H9 (cell line): Measurements from ENCODE around the gene SUPT7L. TPM values are rescaled to one million over a fixed set of nuclear protein-coding genes. Genes with fewer than 3 reads are reported as not detected.

Experiments
- DNase-seq: peaks from one replicate; pipeline ENCODE4 v3.0.0-alpha.2; 2017
- H2AFZ ChIP-seq: one replicate; pipeline ENCODE4 v1.6.1; 2013; ENCODE audit warnings: mild to moderate bottlenecking, low read length, control low read depth, moderate library complexity
- H2AK5ac ChIP-seq: 2 replicates; pipeline ENCODE4 v1.6.1; 2013; ENCODE audit warnings: low read length, control low read depth, mixed read lengths; ENCODE audit not compliant: insufficient read length
- H2BK120ac ChIP-seq: one replicate; pipeline ENCODE4 v1.6.1; 2013; ENCODE audit warnings: low read depth, mild to moderate bottlenecking, low read length, control low read depth, inconsistent platforms; ENCODE audit not compliant: poor library complexity, severe bottlenecking
- H2BK12ac ChIP-seq: 2 replicates; pipeline ENCODE4 v1.6.1; 2013; ENCODE audit warnings: low read length, control low read depth, mixed read lengths, low read depth; ENCODE audit not compliant: insufficient read length
- H2BK15ac ChIP-seq: 2 replicates; pipeline ENCODE4 v1.6.1; 2013; ENCODE audit warnings: low read depth, low read length, control low read depth
- H2BK20ac ChIP-seq: one replicate; pipeline ENCODE4 v1.6.1; 2013; ENCODE audit warnings: low read depth, mild to moderate bottlenecking, low read length, control low read depth, inconsistent platforms; ENCODE audit not compliant: poor library complexity, severe bottlenecking
- H2BK5ac ChIP-seq: 2 replicates; pipeline ENCODE4 v1.6.1; 2013; ENCODE audit warnings: low read length, control low read depth, mixed read lengths; ENCODE audit not compliant: insufficient read length
- H3K14ac ChIP-seq: 2 replicates; pipeline ENCODE4 v1.6.1; 2013; ENCODE audit warnings: low read length, control low read depth; ENCODE audit not compliant: insufficient read depth
- H3K18ac ChIP-seq: 2 replicates; pipeline ENCODE4 v1.6.1; 2013; ENCODE audit warnings: low read depth, mild to moderate bottlenecking, mixed read lengths, low read length, control low read depth; ENCODE audit not compliant: insufficient read length
- H3K23ac ChIP-seq: 2 replicates; pipeline ENCODE4 v1.6.1; 2013; ENCODE audit warnings: low read length, control low read depth, mixed read lengths, low read depth; ENCODE audit not compliant: insufficient read length
- H3K23me2 ChIP-seq: 2 replicates; pipeline ENCODE4 v1.6.1; 2013; ENCODE audit warnings: low read depth, mild to moderate bottlenecking, mixed read lengths, low read length, control low read depth; ENCODE audit not compliant: insufficient read length, poor library complexity, severe bottlenecking
- H3K27ac ChIP-seq: 2 replicates; pipeline ENCODE4 v1.5.1; 2013; ENCODE audit warnings: low read length, control low read depth, mixed read lengths, low read depth; ENCODE audit not compliant: insufficient read length
- H3K27me3 ChIP-seq: 2 replicates; pipeline ENCODE4 v1.6.1; 2013; ENCODE audit warnings: low read length, control low read depth, inconsistent platforms; ENCODE audit not compliant: insufficient read depth
- H3K4ac ChIP-seq: 2 replicates; pipeline ENCODE4 v1.6.1; 2013; ENCODE audit warnings: low read depth, mild to moderate bottlenecking, control low read depth, inconsistent platforms, low read length, moderate library complexity
- H3K4me1 ChIP-seq: 2 replicates; pipeline ENCODE4 v1.6.1; 2013; ENCODE audit warnings: low read length, control low read depth, inconsistent platforms; ENCODE audit not compliant: insufficient read depth
- H3K4me2 ChIP-seq: 2 replicates; pipeline ENCODE4 v1.6.1; 2013; ENCODE audit warnings: low read length, control low read depth, mixed read lengths; ENCODE audit not compliant: insufficient read length, insufficient read depth
- H3K56ac ChIP-seq: 2 replicates; pipeline ENCODE4 v1.6.1; 2013; ENCODE audit warnings: low read depth, mild to moderate bottlenecking, mixed read lengths, low read length, control low read depth; ENCODE audit not compliant: insufficient read length
- H3K79me1 ChIP-seq: 2 replicates; pipeline ENCODE4 v1.6.1; 2013; ENCODE audit warnings: low read depth, mild to moderate bottlenecking, moderate library complexity, low read length, control low read depth, inconsistent platforms; ENCODE audit not compliant: insufficient read depth, poor library complexity, severe bottlenecking
- H3K79me2 ChIP-seq: 2 replicates; pipeline ENCODE4 v1.6.1; 2013; ENCODE audit warnings: low read length, control low read depth, inconsistent platforms; ENCODE audit not compliant: insufficient read depth
- H3K9ac ChIP-seq: 2 replicates; pipeline ENCODE4 v1.6.1; 2013; ENCODE audit warnings: low read length, control low read depth, mixed read lengths; ENCODE audit not compliant: insufficient read length; ENCODE audit errors: extremely low read depth
- H3K9me3 ChIP-seq: one replicate; pipeline ENCODE4 v1.6.1; 2013; ENCODE audit warnings: low read depth, low read length, inconsistent platforms; ENCODE audit not compliant: control insufficient read depth
- H3T11ph ChIP-seq: one replicate; pipeline ENCODE4 v1.6.1; 2013; ENCODE audit warnings: mild to moderate bottlenecking, low read length, control low read depth, inconsistent platforms
- H4K20me1 ChIP-seq: one replicate; pipeline ENCODE4 v1.6.1; 2013; ENCODE audit not compliant: control insufficient read depth, insufficient read length, insufficient read depth
- H4K5ac ChIP-seq: 2 replicates; pipeline ENCODE4 v1.6.1; 2013; ENCODE audit warnings: low read depth, mild to moderate bottlenecking, mixed read lengths, low read length, control low read depth; ENCODE audit not compliant: insufficient read length
- H4K8ac ChIP-seq: replicated peaks from 2 replicates; pipeline ENCODE4 v1.6.1; 2013; ENCODE audit warnings: low read length, control low read depth, mixed read lengths, low read depth; ENCODE audit not compliant: insufficient read length
- H4K91ac ChIP-seq: 2 replicates; pipeline ENCODE4 v1.6.1; 2013; ENCODE audit warnings: low read depth, mild to moderate bottlenecking, moderate library complexity, mixed read lengths, low read length, control low read depth; ENCODE audit not compliant: insufficient read length
- H3K27ac Mint-ChIP-seq, 3 experiments: 2 replicates in 2 of 3; 3 replicates in 1 of 3; pipeline ENCODE4 v1.8.0; 2020 to 2021; ENCODE audit warnings: mixed read lengths in 3 of 3, mild to moderate bottlenecking in 1 of 3, moderate library complexity in 1 of 3
- H3K27me3 Mint-ChIP-seq: 2 replicates; pipeline ENCODE4 v1.8.0; 2021; ENCODE audit warnings: low read depth, mild to moderate bottlenecking, moderate library complexity, mixed read lengths
- H3K36me3 Mint-ChIP-seq, 3 experiments: 2 replicates in 2 of 3; 3 replicates in 1 of 3; pipeline ENCODE4 v1.8.0; 2020 to 2021; ENCODE audit warnings: low read depth in 3 of 3, mixed read lengths in 3 of 3; ENCODE audit not compliant: insufficient read depth in 1 of 3
- H3K4me1 Mint-ChIP-seq, 2 experiments: 2 replicates each; pipeline ENCODE4 v1.8.0; 2020; ENCODE audit warnings: mixed read lengths in 2 of 2
- H3K4me3 Mint-ChIP-seq, 2 experiments: 2 replicates in 1 of 2; 3 replicates in 1 of 2; pipeline ENCODE4 v1.8.0; 2020 to 2021; ENCODE audit warnings: mild to moderate bottlenecking in 2 of 2, mixed read lengths in 2 of 2, moderate library complexity in 1 of 2
- H3K9me3 Mint-ChIP-seq, 2 experiments: 2 replicates in 1 of 2; 3 replicates in 1 of 2; pipeline ENCODE4 v1.8.0; 2020; ENCODE audit warnings: mild to moderate bottlenecking in 2 of 2, mixed read lengths in 2 of 2, moderate library complexity in 1 of 2
- CTCF ChIP-seq: fragments of 200-600 bp; sonication (generic); conservative IDR thresholded peaks from 3 replicates; pipeline ENCODE4 v1.8.0; 2021; ENCODE audit warnings: antibody characterized with exemption, mild to moderate bottlenecking
- WGBS: extraction: QIAGEN DNeasy Blood & Tissue Kit; methylation state at CpG from one replicate; pipeline ENCODE4 v1.1.7; 2013; ENCODE audit warnings: missing lambda C conversion rate, low lambda C conversion rate, mixed read lengths; ENCODE audit not compliant: insufficient read length; ENCODE audit errors: extremely low coverage; 5-methylcytosine and 5-hydroxymethylcytosine counted together
- total RNA-seq: library from RNA; stranded (reverse); gene quantifications from 2 replicates; pipeline ENCODE4 v1.2.1, GENCODE V29; 2021

SUPT7L gene
- total RNA-seq, 1 experiment from 2014 or later = 30.4 TPM

DNA sequence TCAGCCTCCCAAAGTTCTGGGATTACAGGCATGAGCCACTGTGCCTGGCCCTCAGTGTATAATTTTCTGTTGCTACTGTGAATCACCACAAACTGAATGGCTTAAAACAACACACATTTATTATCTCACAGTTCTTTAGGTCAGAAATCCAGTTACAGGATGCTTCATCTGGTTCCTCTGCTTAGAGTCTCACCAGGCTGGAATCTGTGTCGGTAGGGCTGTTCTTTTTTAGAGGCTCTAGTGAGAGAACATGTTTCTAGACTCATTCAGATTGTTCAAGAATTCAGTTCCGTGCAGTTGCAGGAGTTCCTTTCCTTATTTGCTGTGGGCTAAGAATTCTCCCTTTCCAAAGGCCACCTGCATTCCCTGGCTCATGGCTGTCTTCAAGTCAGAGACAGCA, 56.8 kb downstream of the SUPT7L start:
- Histone ChIP-seq H2AFZ (no peak overlapping the region), H2BK12ac (no peak overlapping the region), H3K23ac (no peak overlapping the region), H3K27ac (no peak overlapping the region), H3T11ph (no peak overlapping the region), H3K4me2 (no peak overlapping the region), H4K91ac (no peak overlapping the region), H3K14ac (no peak overlapping the region), H3K79me1 (no peaks in the 10 kb centered on the region), H4K5ac (no peak overlapping the region), H3K4ac (no peak overlapping the region), H3K79me2 (no peaks in the 10 kb centered on the region), H3K9ac (no peak overlapping the region), H2BK120ac (no peak overlapping the region), H4K20me1 (no peaks in the 10 kb centered on the region), H3K4me1 (no peaks in the 10 kb centered on the region), H3K18ac (no peak overlapping the region), H4K8ac (no peak overlapping the region), H2AK5ac (no peak overlapping the region), H2BK5ac (no peak overlapping the region), H3K9me3 (no peaks in the 10 kb centered on the region), H2BK20ac (no peak overlapping the region), H3K23me2 (no peaks in the 10 kb centered on the region), H3K56ac (no peak overlapping the region), H2BK15ac (no peak overlapping the region), H3K27me3 (no peaks in the 10 kb centered on the region)
- TF ChIP-seq CTCF = no peak
- H3K27me3 Mint-ChIP-seq = no peaks in the 10 kb centered on the region
- peaks cover 30 to 67% (median 61%) of the 10 kb centered on the region in 3 experiments; a peak in 6 of 7 replicates for H3K36me3 Mint-ChIP-seq
- H3K27ac Mint-ChIP-seq = no peak overlapping the region; a peak in 1 of 7 replicates
- no peaks in the 10 kb centered on the region for H3K9me3 Mint-ChIP-seq
- no CpG with 5 or more reads among the region's 2 CpGs for WGBS
- DNase-seq = no peak
- H3K4me1 Mint-ChIP-seq = no peaks in the 10 kb centered on the region
- H3K4me3 Mint-ChIP-seq = no peak overlapping the region

Other genes starting within 250 kb of the SUPT7L start
- 140 TPM in 2 replicates for gene NRBP1, start 235.0 kb downstream of the SUPT7L start, total RNA-seq
- gene KRTCAP3, start 221.2 kb downstream of the SUPT7L start, total RNA-seq = 49.9 and 57.3 TPM in 2 replicates
- 13.8 and 15.5 TPM in 2 replicates for gene IFT172, start 173.9 kb downstream of the SUPT7L start, total RNA-seq
- 21.1 and 21.5 TPM in 2 replicates for gene FNDC4, start 168.4 kb downstream of the SUPT7L start, total RNA-seq
- 0.11 and 0.33 TPM in 2 replicates for gene GCKR, start 166.8 kb downstream of the SUPT7L start, total RNA-seq
- 35.6 and 38.2 TPM in 2 replicates for gene ZNF512, start 80.6 kb downstream of the SUPT7L start, total RNA-seq
- 1.2 and 1.6 TPM in 2 replicates for gene CCDC121, start 34.6 kb downstream of the SUPT7L start, total RNA-seq
- 45.5 and 48.5 TPM in 2 replicates for gene GPN1, start 34.6 kb downstream of the SUPT7L start, total RNA-seq
- gene SLC4A1AP, start 275 bp upstream of the SUPT7L start, total RNA-seq = 18.8 and 20.8 TPM in 2 replicates
- 61.2 and 66.8 TPM in 2 replicates for gene MRPL33, start 108.1 kb upstream of the SUPT7L start, total RNA-seq
- gene RBKS, start 226.8 kb upstream of the SUPT7L start, total RNA-seq = 1.6 and 2.3 TPM in 2 replicates
- gene BABAM2, start 227.1 kb upstream of the SUPT7L start, total RNA-seq = 25.9 and 27.1 TPM in 2 replicates